NCI-H2081 treated with DMSO at 0.1 percent for 48 hours (cell line): ENCODE measurements around the gene BCORL1.

ENCODE experiments used
- DNase-seq: peaks from one replicate; lab custom pipeline; 2025; lab: John Stamatoyannopoulos, UW

Gene BCORL1, protein sequence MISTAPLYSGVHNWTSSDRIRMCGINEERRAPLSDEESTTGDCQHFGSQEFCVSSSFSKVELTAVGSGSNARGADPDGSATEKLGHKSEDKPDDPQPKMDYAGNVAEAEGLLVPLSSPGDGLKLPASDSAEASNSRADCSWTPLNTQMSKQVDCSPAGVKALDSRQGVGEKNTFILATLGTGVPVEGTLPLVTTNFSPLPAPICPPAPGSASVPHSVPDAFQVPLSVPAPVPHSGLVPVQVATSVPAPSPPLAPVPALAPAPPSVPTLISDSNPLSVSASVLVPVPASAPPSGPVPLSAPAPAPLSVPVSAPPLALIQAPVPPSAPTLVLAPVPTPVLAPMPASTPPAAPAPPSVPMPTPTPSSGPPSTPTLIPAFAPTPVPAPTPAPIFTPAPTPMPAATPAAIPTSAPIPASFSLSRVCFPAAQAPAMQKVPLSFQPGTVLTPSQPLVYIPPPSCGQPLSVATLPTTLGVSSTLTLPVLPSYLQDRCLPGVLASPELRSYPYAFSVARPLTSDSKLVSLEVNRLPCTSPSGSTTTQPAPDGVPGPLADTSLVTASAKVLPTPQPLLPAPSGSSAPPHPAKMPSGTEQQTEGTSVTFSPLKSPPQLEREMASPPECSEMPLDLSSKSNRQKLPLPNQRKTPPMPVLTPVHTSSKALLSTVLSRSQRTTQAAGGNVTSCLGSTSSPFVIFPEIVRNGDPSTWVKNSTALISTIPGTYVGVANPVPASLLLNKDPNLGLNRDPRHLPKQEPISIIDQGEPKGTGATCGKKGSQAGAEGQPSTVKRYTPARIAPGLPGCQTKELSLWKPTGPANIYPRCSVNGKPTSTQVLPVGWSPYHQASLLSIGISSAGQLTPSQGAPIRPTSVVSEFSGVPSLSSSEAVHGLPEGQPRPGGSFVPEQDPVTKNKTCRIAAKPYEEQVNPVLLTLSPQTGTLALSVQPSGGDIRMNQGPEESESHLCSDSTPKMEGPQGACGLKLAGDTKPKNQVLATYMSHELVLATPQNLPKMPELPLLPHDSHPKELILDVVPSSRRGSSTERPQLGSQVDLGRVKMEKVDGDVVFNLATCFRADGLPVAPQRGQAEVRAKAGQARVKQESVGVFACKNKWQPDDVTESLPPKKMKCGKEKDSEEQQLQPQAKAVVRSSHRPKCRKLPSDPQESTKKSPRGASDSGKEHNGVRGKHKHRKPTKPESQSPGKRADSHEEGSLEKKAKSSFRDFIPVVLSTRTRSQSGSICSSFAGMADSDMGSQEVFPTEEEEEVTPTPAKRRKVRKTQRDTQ (N-terminal part only)

DNA sequence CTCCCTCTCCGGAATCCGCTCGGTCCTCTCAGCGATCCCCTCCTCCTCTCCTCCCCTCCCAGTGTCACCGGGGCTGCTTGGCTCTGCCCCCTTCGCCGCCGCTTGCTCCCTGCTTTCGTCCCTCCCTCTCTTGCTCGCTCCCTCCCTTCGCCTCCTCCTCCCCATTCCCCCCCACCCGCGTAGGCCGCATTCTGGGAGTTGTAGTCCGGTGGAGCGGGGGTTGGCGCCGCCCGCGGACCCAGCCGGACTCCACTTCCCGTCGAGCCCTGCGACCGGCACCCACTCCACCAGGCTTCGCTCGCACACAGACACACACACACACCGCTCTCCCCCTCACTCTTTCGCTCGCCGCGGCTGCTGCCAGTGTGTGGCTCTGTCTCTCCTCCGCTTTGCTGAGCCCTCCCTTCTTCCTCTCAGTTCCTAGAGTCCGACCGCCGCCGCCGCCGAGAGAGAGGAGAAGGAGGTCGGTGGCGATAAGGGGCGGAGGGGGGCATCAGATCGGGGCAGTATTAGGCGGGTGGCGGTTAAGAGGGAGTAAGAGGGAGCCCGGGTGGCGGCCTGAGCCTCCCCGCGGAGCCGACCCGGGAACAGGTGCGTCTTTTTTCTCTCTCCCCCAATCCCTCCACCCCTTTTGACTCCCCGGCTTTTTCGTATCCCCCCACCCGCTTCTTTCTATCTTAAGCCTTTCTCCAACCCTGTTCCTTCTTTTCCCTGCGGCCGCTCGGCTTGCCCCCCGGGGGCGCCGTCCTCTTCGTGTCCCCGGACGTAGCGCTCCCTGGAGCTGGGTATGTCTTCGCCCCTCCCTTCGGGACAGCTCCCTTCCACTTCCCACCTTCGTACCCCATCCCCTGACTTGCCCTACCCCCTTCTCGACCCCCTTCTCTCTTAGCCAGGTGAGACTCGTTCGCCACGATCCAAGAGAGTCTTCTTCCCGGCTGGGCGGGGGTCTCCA lies at the start of gene BCORL1:
Gene BCORL1 (plus strand): TSS at position 336 of the 952 bp plus-strand sequence. CDS start 22,597 bp downstream, outside the sequence.
- DNase-seq = peak; percentile 48

DNA sequence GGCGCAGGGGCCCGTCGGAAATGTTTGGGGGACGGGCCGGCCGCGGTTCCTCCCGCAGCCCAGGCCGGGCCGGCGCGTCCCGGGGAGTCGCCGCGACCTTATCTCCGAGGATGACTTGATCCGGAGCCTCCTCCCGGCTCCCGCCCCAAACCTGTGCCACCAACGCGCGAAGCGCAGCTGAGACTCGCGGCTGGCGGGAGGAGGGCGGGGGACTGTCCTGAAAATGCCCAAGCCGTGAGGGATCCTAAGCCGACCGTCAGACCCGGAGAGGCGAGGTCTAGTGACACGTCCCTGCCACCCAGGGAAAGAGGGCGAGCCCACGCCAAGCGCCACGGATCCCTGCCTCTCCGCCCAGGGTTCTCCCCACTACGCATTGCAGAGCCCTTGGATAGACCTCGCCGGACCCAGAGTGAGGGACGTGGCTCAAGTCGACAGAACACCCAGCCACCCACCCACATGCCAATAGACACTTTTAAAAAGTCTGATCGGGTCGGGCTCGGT lies 49.6 kb upstream of the BCORL1 start:
- no peak for DNase-seq

DNA sequence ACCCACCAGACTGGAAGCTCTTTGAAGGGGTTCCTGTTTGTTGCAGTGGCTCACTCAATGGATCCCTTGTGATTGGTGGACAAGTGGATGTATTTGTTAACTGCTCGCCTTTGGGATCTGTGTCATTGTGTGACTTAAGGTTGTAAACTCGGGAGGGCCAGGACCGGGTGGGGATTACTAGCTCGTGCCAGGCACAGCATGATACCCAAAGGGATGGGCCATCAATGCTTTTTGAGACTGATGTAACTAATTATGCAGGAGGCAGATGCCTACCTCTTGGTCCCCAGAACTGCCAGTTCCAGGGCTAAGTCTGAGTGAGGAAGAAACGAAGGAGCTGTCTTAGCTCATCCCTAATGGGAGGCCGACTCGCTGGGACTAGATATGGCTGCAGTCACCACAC lies 48.7 kb upstream of the BCORL1 start:
- DNase-seq = no peak

DNA sequence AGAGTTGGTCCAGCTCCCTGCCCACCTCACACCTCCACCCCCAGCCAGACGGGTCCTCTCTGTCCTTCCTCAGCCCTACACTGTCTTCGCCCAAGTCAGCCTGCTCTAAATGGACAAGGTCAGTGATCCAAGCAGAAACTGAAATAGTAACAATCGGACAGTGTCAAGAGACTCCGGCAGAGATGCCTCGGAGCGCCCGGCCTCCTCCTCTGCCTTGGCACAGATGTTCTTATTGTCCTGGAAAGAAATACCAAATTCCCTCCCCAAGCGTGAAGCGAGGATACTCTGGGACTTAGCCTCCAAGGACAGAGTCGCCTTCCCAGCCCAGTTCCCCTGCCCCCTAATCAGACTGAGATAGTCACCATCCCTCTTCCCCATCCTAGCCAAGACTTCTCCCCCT lies 48.0 kb upstream of the BCORL1 start:
- DNase-seq = no peak

- no peak for DNase-seq
These were observed 47.5 kb upstream of the BCORL1 start for GRCh38 chrX:129934952-129935351.

GRCh38 chrX:129938081-129938480 lies 44.4 kb upstream of the BCORL1 start:
- DNase-seq = no peak

- DNase-seq = no peak
These were observed 42.4 kb upstream of the BCORL1 start for GRCh38 chrX:129939986-129940385.

GRCh38 chrX:129940721-129941120 lies 41.7 kb upstream of the BCORL1 start:
- DNase-seq = no peak

- no peak for DNase-seq
These were observed 37.3 kb upstream of the BCORL1 start for GRCh38 chrX:129945131-129945530.

GRCh38 chrX:129953334-129953648 lies 29.1 kb upstream of the BCORL1 start:
- DNase-seq = no peak

DNA sequence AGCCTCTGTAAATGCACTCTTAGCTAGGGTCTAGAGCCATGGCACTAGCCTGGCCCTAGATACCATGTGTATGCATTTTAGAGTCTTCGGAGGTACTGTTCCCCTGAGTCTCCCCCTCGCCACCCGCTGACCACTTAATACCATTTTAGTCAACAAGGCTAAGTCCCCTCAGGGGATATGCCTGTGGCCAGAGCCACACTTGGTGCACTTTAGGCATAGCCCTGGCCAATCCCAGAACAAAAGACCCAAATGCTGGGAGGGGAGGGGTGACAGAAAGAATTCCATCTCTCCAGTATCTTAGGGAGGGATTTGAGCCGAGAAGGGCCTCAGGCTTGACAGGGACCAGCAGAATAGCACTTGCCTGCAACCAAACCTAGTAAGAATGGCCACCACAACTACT lies 28.6 kb upstream of the BCORL1 start:
- DNase-seq = no peak

- DNase-seq = no peak
These were observed 27.6 kb upstream of the BCORL1 start for GRCh38 chrX:129954804-129955203.

GRCh38 chrX:129955682-129956081 lies 26.8 kb upstream of the BCORL1 start:
- DNase-seq = no peak

DNA sequence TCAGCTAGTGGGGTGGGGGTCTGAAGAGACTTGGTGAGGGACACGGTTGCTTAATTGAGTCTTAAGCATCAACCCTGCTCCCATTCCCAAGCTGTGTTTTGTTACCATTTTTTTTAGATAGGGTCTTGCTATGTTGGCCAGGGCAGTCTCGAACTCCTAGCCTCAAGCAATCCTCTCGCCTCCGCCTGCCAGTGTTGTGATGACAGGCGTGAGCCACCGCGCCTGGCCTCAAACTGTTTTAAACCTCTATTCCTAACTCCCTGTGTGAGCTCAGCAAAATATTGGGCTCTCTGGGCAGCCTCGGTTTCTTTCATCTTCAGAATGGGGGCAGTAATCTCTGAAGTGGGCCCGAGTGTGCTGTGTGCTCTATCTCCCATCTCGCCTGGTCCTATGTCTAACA lies 26.3 kb upstream of the BCORL1 start:
- DNase-seq = no peak

- DNase-seq = no peak
These were observed 25.7 kb upstream of the BCORL1 start for GRCh38 chrX:129956765-129957164.

DNA sequence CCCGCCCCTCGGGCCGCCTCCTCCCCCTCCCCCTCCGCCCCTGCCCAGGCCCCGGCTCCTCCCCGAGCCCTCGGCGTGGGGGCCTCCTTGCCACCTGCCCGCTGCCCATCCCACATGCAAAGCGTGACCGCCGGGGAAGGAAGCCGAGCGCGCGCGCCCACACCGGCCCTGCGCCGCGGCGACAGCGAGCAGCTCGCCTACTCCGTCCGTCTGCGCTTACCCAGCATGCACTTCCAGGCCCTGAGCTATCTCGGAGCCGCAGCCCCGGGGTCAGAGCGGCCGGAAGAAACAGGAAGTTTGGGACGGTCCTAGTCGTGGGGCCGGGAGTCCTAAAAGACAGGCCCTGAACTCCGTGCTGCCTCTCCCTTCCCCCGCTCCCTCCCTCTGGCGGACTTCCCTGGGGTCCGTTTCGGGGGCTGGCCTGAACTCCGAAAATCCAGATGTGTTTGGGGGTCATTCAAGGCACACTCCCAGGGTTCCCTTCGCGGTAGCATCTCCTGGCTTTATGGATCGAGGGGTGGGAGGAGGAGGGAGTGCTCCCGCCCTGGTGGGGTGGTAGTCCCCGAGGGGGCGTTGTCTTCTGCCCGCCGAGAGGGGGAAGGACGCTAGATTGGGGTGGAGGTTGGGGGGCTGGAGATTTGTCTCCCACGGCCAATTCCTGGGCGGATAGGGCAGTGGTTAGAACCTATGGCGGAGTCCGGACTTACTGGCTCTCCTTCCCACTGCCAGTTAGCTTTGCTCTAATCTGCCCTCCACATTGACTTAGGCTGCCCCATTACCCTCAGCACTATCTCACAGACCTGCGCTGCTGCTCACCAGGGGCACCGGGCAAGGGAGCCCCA lies 25.0 kb upstream of the BCORL1 start:
- DNase-seq = no peak

DNA sequence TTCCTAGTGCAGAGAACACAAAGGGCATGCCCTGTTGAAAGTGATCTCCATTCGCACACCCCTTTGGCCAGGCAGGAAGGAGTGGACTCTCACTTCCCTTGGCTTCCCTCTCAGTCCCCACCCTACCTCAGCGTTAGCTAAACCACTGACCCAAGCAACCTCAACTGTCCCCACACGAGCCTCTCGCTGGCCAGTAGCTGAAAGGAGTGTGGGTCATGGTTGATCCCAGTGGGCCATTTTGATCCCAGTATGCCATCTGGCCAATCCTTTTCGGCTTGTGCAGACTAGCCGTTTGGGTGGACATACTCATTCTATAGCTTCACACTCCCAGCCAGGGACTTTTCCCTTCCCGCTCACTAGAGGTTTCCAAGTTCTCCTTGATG lies 24.4 kb upstream of the BCORL1 start:
- DNase-seq = no peak

- DNase-seq = no peak
These were observed 23.5 kb upstream of the BCORL1 start for GRCh38 chrX:129958814-129959492.

DNA sequence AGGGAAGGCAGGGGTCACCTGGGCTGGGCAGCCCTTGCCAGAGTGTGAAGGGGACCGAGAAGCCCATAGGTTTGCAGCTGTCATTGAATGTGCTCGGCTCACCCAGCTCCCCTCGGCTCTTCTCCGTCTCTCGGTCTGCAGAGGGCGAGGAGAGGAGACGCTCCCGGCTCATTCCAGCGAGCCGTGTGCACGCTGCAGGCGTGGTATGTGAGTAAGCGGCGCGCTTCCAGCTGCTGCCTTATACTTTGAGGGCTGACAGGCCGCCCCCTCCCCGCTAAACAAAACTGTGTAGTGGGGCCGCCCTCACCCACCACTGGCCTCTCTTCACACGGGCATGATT lies 23.0 kb upstream of the BCORL1 start:
- no peak for DNase-seq
